Measurements from ENCODE around the gene PTPRJ. TPM values are rescaled to one million over a fixed set of nuclear protein-coding genes. Genes with fewer than 3 reads are reported as not detected.

PTPRJ gene
- total and polyA plus RNA-seq, 2 donors (not counting 3 experiments of a cell fraction or from before 2014, with no cell fraction given) = 3.1 to 7.7 TPM

GRCh38 chr11:48090174-48090573, 109.8 kb downstream of the PTPRJ start:
- dilution Hi-C loops (cut with MboI; ENCODE audit: extremely low pct_ligation_motif_present, low sequenced_read_pairs) (no loop called here), intact Hi-C loops (cut with micrococcal nuclease) (no loop called here)
- Histone ChIP-seq H3K4me2 (ENCODE audit: insufficient read depth, low read length) (no peak overlapping the region), H3K9ac (replicated peaks; ENCODE audit: extremely low read depth, insufficient read depth, low read length) (no peak overlapping the region), H3K9me3 (replicated peaks; ENCODE audit: control insufficient read depth, insufficient read depth, low read length) (no peaks in the 10 kb centered on the region), H3K79me2 (ENCODE audit: control insufficient read depth, insufficient read depth, low read length) (no peaks in the 10 kb centered on the region), H3K27me3 (ENCODE audit: control insufficient read depth in 2 of 2, insufficient read depth in 2 of 2, low read length in 2 of 2) (no peaks in the 10 kb centered on the region), H4K20me1 (replicated peaks; ENCODE audit: control insufficient read depth, extremely low read depth, insufficient read depth, low read length) (no peaks in the 10 kb centered on the region), H3K9me1 (replicated peaks; ENCODE audit: control insufficient read depth, extremely low read depth, insufficient read depth, low read length) (no peaks in the 10 kb centered on the region), H3K36me3 (ENCODE audit: control insufficient read depth in 2 of 2, extremely low read depth in 1 of 2, insufficient read depth in 2 of 2, low read length in 2 of 2) (no peaks in the 10 kb centered on the region), H3K4me1 (ENCODE audit: control insufficient read depth, extremely low read depth, insufficient read depth, low read length) (no peaks in the 10 kb centered on the region), H2AFZ (ENCODE audit: low read depth, low read length) (no peak overlapping the region), H3K4me3 (replicated peaks in 1 of 3; ENCODE audit: insufficient read depth in 1 of 3, low read depth in 1 of 3, low read length in 3 of 3) (no peak overlapping the region), H3K27ac (ENCODE audit: insufficient read depth, low read depth, low read length) (no peak overlapping the region)
- no TSS peak for BruUV-seq (replicated peaks)
- FAIRE-seq = no peak
- no peak for TF ChIP-seq EZH2 (IDR thresholded peaks at IDR 0.05; ENCODE audit: borderline replicate concordance, low read depth, low read length, severe bottlenecking)
- no peak for TF ChIP-seq POLR2A (IDR thresholded peaks at IDR 0.05; ENCODE audit: low read depth, low read length)
- no peak for DNase-seq (ENCODE audit: low read depth, low spot score)
- ChIA-PET POLR2A (no interaction called here), CTCF (no interaction called here)

- H3K4me3 ChIP-seq (replicated peaks in 1 of 3; ENCODE audit: insufficient read depth in 1 of 3, low read depth in 1 of 3, low read length in 3 of 3) = no peak overlapping the region
- no peak overlapping the region for H3K9ac ChIP-seq (replicated peaks; ENCODE audit: extremely low read depth, insufficient read depth, low read length)
- H2AFZ ChIP-seq (ENCODE audit: low read depth, low read length) = no peak overlapping the region
- no peaks in the 10 kb centered on the region for H3K9me1 ChIP-seq (replicated peaks; ENCODE audit: control insufficient read depth, extremely low read depth, insufficient read depth, low read length)
- no peaks in the 10 kb centered on the region for H3K27me3 ChIP-seq (ENCODE audit: control insufficient read depth in 2 of 2, insufficient read depth in 2 of 2, low read length in 2 of 2)
- no peaks in the 10 kb centered on the region for H4K20me1 ChIP-seq (replicated peaks; ENCODE audit: control insufficient read depth, extremely low read depth, insufficient read depth, low read length)
- no TSS peak for BruUV-seq (replicated peaks)
- H3K4me2 ChIP-seq (ENCODE audit: insufficient read depth, low read length) = no peak overlapping the region
- CTCF ChIA-PET = no interaction called here
- intact Hi-C loops (cut with micrococcal nuclease) (no loop called here), dilution Hi-C loops (cut with MboI; ENCODE audit: extremely low pct_ligation_motif_present, low sequenced_read_pairs) (no loop called here)
- FAIRE-seq (no peak), DNase-seq (ENCODE audit: low read depth, low spot score) (no peak)
- POLR2A ChIA-PET = no interaction called here
- no peaks in the 10 kb centered on the region for H3K4me1 ChIP-seq (ENCODE audit: control insufficient read depth, extremely low read depth, insufficient read depth, low read length)
- TF ChIP-seq EZH2 (IDR thresholded peaks at IDR 0.05; ENCODE audit: borderline replicate concordance, low read depth, low read length, severe bottlenecking) = no peak
- no peak for TF ChIP-seq GATA2 (IDR thresholded peaks at IDR 0.05; ENCODE audit: insufficient read depth, insufficient read length, low read depth, low read length)
- no peak for TF ChIP-seq MYC (IDR thresholded peaks at IDR 0.05; ENCODE audit: low read depth, low read length)
- TF ChIP-seq MAX (IDR thresholded peaks at IDR 0.05; ENCODE audit: insufficient read depth, insufficient read length) = no peak
- TF ChIP-seq POLR2AphosphoS5 (IDR thresholded peaks at IDR 0.05; ENCODE audit: insufficient read depth, low read depth, low read length) = no peak
- TF ChIP-seq FOS (IDR thresholded peaks at IDR 0.05; ENCODE audit: borderline replicate concordance, insufficient read depth, low read length) = no peak
- TF ChIP-seq JUN (IDR thresholded peaks at IDR 0.05; ENCODE audit: borderline replicate concordance, insufficient read depth, insufficient read length, low read depth) = no peak
- no peak for TF ChIP-seq CTCF (IDR thresholded peaks at IDR 0.05; ENCODE audit: extremely low read depth in 1 of 2, insufficient read depth in 1 of 2, low read depth in 1 of 2, low read length in 2 of 2)
- no peak for TF ChIP-seq POLR2A (IDR thresholded peaks at IDR 0.05; ENCODE audit: low read depth, low read length)
- no peaks in the 10 kb centered on the region for H3K9me3 ChIP-seq (replicated peaks; ENCODE audit: control insufficient read depth, insufficient read depth, low read length)
- no peaks in the 10 kb centered on the region for H3K79me2 ChIP-seq (ENCODE audit: control insufficient read depth, insufficient read depth, low read length)
- no peaks in the 10 kb centered on the region for H3K36me3 ChIP-seq (ENCODE audit: control insufficient read depth in 2 of 2, extremely low read depth in 1 of 2, insufficient read depth in 2 of 2, low read length in 2 of 2)
- H3K27ac ChIP-seq (ENCODE audit: insufficient read depth, low read depth, low read length) = no peak overlapping the region
Observed at GRCh38 chr11:48091426-48092102, 111.2 kb downstream of the PTPRJ start.

All from endothelial cell of umbilical vein (primary cell).